ENCODE data around the gene TSPAN4.

TSPAN4 gene

GRCh38 chr11:808427-809286, 34.0 kb upstream of the TSPAN4 start:
- DNase-seq: no peak

- DNase-seq: peak; percentile 95
Measured at GRCh38 chr11:809287-810039, 33.2 kb upstream of the TSPAN4 start, which contains the start of gene RPLP2. TSS of gene RPLP2 (plus strand) at chr11:809967. CDS start at chr11:810235, 268 bp downstream.

DNA sequence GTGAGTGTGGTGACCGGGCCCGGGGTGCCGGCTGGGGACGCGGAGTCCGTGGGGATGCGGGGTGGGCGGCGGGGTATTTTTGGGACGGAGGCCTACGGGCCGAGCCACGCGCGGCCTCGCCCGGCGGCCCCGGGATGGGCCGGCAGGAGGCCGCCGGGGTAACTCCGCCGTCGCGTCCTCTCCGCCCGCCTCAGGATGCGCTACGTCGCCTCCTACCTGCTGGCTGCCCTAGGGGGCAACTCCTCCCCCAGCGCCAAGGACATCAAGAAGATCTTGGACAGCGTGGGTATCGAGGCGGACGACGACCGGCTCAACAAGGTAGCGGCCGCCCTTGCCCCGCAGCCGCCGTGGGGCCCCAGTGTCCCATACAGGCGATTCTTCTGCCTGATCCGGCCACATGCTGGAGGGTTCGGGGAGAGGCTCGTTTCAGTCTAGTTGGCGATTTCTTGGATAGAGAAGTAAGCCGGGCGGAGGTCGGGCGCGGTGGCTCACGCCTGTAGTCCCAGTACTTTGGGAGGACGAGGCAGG, 32.5 kb upstream of the TSPAN4 start:
- no peak for DNase-seq

DNA sequence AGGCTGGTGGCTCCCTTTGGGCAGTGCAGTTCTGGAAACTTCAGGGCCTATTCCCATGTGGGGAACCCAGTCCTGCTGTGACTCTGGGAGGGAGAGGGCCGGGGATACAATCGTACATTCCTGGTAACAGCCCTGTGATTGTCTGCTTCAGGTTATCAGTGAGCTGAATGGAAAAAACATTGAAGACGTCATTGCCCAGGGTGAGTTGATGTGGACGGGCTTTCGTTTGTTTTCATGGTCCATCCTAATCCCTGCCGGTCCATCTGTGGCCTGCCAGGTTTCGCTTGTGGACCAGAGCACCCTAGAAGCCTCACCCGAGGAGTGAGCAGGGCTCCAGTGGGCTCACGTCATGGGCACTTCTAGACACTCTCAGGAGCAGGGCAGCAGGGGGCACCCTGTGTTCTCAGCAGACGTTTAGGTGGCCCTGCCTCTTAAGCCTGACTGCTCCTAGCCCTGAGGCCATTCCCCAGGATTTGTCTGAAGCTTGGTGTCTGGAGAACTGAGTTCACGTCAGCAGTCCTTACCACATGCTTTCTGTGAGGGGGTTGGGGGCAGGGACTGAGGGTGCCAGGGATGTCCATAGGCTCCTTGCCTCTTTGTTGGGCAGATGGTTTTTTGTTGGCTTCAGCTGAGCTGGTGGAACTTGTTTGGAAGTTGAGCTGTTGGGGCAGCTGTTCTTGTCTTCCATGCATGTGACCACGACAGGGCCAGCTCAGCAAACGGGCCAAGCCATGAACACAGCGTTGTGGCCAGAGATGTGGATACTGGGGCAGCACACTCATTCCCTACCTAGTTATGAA, 31.0 kb upstream of the TSPAN4 start:
- DNase-seq: no peak

GRCh38 chr11:812390-812789, 30.3 kb upstream of the TSPAN4 start:
- no peak for DNase-seq

GRCh38 chr11:813072-813455, 29.6 kb upstream of the TSPAN4 start:
- DNase-seq: no peak

- DNase-seq: no peak
Measured at GRCh38 chr11:813456-814096, 29.1 kb upstream of the TSPAN4 start.

GRCh38 chr11:815675-816432, 26.8 kb upstream of the TSPAN4 start:
- no peak for DNase-seq

DNA sequence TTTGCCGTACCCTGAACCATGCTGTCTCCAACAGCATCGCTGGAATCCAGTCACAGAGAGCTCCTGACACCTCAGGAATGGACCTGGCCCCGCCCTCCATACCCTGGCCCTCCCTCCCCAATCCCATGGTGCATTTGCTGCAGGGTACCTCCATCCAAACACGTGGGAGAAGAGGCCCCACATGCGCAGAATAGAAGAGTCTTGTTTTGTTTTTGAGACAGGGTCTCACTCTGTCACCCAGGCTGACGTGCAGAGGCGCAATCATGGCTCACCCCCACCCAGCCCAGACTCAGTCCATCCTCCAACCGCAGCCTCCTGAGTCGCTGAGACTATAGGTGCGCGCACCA, 26.2 kb upstream of the TSPAN4 start:
- no peak for DNase-seq

GRCh38 chr11:818396-819128, 24.1 kb upstream of the TSPAN4 start, which contains the start of gene PNPLA2:
TSS of gene PNPLA2 (plus strand) at chr11:818914. CDS start at chr11:819719, 805 bp downstream.
- no peak for DNase-seq

- DNase-seq: peak; percentile 86
Measured at GRCh38 chr11:819129-819931, 23.3 kb upstream of the TSPAN4 start.

DNA sequence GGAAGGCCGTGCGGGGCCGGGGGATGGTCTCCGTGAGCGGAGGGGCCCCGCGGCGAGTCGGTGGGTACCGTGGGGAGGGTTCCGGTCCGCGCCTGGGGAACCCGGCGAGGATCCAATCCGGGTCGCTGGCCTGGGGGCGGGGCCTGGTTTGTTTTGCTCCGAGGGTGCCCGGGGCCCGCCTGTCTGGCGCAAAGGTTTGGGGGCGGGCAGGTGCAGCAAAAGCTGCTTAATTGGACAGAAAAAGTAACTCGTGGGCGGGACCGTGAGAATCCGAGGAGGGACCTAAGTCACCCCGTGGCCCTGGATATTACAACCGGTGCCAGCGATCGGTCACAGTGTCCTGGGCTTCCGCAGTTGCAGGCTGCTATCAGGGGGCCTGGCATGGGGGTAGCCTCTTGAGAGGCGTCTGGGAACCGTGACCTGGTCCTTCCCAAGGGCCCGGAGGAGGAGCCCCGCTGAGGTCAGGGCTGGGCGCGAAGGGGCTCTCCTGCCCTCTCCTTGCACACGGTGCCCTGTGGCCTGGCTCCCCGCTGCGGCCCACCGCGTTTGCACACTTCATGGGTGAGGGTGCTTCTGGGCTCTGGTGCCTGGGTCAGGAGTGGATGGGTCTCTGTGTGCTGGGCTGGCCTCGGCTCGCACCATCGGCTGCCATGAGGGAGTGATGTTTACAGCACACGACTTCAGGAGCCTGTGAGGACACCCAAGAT, 22.6 kb upstream of the TSPAN4 start:
- DNase-seq: peak; percentile 93

DNA sequence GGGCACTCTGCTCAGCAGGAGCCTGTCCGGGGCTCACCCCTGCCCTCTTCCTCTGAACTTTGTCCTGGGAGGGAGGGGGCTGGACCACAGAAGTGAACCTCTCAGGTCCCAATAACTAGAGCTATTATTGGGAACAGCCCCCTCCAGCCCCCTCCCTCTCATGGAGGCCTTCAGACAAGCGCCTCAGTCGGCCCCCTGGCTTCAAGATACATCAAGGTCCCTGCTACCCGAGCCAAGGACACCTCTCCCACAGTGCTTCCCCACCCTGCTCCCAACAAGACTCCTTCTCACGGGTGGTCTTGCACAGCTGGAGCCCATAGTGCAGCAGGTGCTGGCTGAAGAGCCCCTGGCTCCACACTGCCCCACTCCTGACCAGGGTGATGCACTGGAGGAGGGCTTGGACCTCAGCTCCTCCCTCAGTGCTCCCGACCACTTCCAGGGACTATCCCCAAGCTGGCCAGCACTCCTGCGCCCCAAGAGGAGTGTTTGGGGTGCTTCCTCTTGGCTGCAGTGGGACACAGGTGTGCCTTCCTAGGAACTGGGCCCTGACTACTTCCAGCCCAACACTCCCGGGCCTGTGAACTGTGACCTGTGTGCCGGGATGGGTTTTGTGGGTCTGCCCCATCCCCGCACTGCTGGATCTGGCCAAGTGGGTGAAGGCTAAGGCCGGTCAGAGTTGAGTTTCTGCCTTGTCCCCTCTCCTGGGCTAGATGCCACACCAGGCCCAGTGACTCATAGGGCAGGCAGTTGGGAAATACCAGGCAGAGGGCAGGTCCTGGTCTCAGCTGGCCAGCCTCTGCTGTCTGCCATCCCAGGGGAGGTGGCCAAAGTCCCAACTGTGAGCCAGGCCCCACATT, 21.8 kb upstream of the TSPAN4 start:
- no peak for DNase-seq

DNA sequence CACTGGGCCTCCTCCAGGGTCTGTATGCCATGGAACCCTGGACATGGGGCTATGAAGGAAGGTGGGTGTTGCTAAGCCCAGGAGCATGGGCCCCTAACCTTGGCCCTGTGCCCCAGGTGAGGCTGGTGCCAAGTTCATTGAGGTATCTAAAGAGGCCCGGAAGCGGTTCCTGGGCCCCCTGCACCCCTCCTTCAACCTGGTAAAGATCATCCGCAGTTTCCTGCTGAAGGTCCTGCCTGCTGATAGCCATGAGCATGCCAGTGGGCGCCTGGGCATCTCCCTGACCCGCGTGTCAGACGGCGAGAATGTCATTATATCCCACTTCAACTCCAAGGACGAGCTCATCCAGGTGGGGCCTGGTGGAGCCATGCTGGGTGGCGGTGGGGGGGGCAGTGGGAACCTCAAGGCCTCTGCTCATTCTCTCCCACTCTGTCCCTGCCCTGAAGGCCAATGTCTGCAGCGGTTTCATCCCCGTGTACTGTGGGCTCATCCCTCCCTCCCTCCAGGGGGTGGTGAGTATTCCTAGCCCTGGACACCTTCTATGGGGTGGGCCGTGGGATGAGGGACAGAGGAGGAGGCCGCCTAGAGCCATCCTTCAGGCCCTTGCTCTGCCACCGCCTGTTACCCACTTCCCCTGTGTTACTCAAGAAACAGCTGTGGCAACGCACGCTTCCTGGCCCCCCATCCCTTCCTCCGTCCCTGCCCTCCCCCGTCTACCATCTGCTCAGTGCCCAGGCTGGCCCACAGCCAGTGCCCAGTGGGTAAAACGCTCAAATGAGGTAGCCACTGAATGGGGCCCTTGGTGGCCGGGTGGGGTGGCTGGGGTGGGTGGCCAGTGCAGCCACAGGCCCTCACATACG, 20.9 kb upstream of the TSPAN4 start:
- no peak for DNase-seq

GRCh38 chr11:823441-824291, 19.0 kb upstream of the TSPAN4 start:
- no peak for DNase-seq

DNA sequence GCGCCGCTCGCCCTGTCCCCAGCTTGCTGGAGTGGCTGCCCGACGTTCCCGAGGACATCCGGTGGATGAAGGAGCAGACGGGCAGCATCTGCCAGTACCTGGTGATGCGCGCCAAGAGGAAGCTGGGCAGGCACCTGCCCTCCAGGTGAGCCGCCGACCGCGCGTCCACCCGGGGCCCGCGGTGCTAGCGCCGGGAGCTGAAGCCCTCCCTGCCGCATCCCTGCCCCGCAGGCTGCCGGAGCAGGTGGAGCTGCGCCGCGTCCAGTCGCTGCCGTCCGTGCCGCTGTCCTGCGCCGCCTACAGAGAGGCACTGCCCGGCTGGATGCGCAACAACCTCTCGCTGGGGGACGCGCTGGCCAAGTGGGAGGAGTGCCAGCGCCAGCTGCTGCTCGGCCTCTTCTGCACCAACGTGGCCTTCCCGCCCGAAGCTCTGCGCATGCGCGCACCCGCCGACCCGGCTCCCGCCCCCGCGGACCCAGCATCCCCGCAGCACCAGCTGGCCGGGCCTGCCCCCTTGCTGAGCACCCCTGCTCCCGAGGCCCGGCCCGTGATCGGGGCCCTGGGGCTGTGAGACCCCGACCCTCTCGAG, 18.3 kb upstream of the TSPAN4 start:
- DNase-seq: no peak
